Calu3 (cell line): ENCODE measurements around the gene TRIO. TPM values are rescaled to one million over a fixed set of nuclear protein-coding genes. Genes with fewer than 3 reads are reported as not detected.

ENCODE experiments used
- BruUV-seq: library from RNA; stranded (reverse); fragments of 400-500 nt; replicated peaks from 2 replicates; lab custom pipeline; 2021; lab: Mats Ljungman, UMichigan
- CTCF ChIA-PET: fragments of 300-600 bp; sonication (Branson Sonifier 250); formaldehyde crosslinking; loops from one replicate; lab custom pipeline; 2022; ENCODE audit warnings: antibody characterized with exemption; lab: Charles Lee
- DNase-seq: peaks from one replicate; pipeline ENCODE4 v3.0.0; 2022
- H3K27ac Mint-ChIP-seq: one replicate; pipeline ENCODE4 v1.8.0; 2022; ENCODE audit warnings: mixed read lengths; ENCODE audit not compliant: unreplicated experiment
- H3K27me3 Mint-ChIP-seq: one replicate; pipeline ENCODE4 v1.8.0; 2022; ENCODE audit warnings: mixed read lengths; ENCODE audit not compliant: unreplicated experiment
- H3K36me3 Mint-ChIP-seq: one replicate; pipeline ENCODE4 v1.8.0; 2022; ENCODE audit warnings: mild to moderate bottlenecking, moderate library complexity, mixed read lengths; ENCODE audit not compliant: insufficient read depth, unreplicated experiment
- H3K4me1 Mint-ChIP-seq: one replicate; pipeline ENCODE4 v1.8.0; 2022; ENCODE audit warnings: mild to moderate bottlenecking, low read depth, mixed read lengths; ENCODE audit not compliant: unreplicated experiment
- H3K4me3 Mint-ChIP-seq: one replicate; pipeline ENCODE4 v1.8.0; 2022; ENCODE audit warnings: mild to moderate bottlenecking, low read depth, moderate library complexity, mixed read lengths; ENCODE audit not compliant: unreplicated experiment
- H3K9me3 Mint-ChIP-seq: one replicate; pipeline ENCODE4 v1.8.0; 2022; ENCODE audit warnings: low read depth, mixed read lengths; ENCODE audit not compliant: unreplicated experiment
- intact Hi-C: fragments of 100-400 bp; cut with micrococcal nuclease; formaldehyde crosslinking; loops from one replicate; pipeline ENCODE4 v1.10.0; 2022; ENCODE audit not compliant: unreplicated experiment
- total RNA-seq: library from RNA; stranded (reverse); gene quantifications from 2 replicates; pipeline ENCODE4 v1.2.3, GENCODE V29; 2022
- TF ChIP-seq, protein P1 (sequence below): fragments of 200-600 bp; IDR thresholded peaks from one replicate; pipeline ENCODE4 v1.8.0; 2022; ENCODE audit warnings: antibody characterized with exemption; ENCODE audit not compliant: unreplicated experiment

Gene TRIO
- total RNA-seq, 1 experiment from 2014 or later: 183 TPM

DNA sequence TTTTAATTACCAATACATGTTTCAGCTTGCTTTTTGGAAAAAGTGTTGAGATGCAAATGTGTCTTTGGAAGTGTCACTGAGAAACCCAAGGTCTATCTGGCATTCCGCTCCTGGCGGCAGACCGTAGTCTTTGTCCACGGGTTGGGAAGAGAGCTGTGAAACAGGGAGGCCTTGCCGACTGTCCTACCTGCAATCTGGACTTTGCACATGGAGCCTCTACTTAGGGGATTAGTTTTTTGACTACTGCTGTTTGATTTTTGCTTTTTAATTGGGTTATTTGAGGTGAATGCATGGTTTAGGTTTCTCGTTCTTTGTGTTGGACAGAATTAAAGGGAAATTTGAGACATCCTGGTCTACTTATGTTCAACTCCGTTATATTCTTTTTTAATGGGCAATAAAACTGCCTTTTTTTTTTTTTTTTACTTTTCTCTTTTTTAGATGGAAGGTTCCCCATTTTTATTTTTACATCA, 25.7 kb downstream of the TRIO start:
- intact Hi-C loops: no loop called here
- peaks cover 80% of the 10 kb centered on the region for H3K4me1 Mint-ChIP-seq
- H3K27ac Mint-ChIP-seq: no peak overlapping the region
- TF ChIP-seq, protein P1, sequence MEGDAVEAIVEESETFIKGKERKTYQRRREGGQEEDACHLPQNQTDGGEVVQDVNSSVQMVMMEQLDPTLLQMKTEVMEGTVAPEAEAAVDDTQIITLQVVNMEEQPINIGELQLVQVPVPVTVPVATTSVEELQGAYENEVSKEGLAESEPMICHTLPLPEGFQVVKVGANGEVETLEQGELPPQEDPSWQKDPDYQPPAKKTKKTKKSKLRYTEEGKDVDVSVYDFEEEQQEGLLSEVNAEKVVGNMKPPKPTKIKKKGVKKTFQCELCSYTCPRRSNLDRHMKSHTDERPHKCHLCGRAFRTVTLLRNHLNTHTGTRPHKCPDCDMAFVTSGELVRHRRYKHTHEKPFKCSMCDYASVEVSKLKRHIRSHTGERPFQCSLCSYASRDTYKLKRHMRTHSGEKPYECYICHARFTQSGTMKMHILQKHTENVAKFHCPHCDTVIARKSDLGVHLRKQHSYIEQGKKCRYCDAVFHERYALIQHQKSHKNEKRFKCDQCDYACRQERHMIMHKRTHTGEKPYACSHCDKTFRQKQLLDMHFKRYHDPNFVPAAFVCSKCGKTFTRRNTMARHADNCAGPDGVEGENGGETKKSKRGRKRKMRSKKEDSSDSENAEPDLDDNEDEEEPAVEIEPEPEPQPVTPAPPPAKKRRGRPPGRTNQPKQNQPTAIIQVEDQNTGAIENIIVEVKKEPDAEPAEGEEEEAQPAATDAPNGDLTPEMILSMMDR: no peak
- CTCF ChIA-PET: no interaction called here
- no peak overlapping the region for H3K4me3 Mint-ChIP-seq
- H3K27me3 Mint-ChIP-seq: no peaks in the 10 kb centered on the region
- H3K36me3 Mint-ChIP-seq: peaks cover 15% of the 10 kb centered on the region
- BruUV-seq: no TSS peak
- H3K9me3 Mint-ChIP-seq: peaks cover 2% of the 10 kb centered on the region
- DNase-seq: no peak

DNA sequence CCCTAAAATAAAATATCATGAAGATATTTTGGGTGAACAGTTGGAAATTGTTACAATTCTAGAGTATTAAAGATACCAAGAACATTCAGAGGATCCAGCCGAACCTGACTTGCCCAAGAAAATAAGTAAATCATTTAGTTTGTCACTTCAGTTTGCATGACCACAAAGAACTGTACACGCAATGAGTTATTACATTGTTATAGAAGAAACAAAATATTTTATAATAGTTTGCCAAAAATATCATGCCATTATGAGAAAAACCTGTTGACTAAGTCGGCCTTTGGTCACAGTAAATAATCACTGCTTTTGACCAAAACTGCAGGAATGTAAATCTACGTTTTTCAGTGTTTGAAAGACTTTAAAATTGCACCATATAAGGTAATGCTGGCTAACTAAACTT, 27.9 kb downstream of the TRIO start:
- CTCF ChIA-PET: no interaction called here
- H3K27ac Mint-ChIP-seq: no peak overlapping the region
- no peaks in the 10 kb centered on the region for H3K9me3 Mint-ChIP-seq
- peaks cover 75% of the 10 kb centered on the region for H3K4me1 Mint-ChIP-seq
- intact Hi-C loops: no loop called here
- H3K4me3 Mint-ChIP-seq: no peak overlapping the region
- H3K27me3 Mint-ChIP-seq: no peaks in the 10 kb centered on the region
- no peaks in the 10 kb centered on the region for H3K36me3 Mint-ChIP-seq
- BruUV-seq: no TSS peak
- DNase-seq: no peak
- TF ChIP-seq, protein P1: no peak

GRCh38 chr5:14171621-14172020, 28.5 kb downstream of the TRIO start:
- TF ChIP-seq, protein P1: no peak
- H3K4me3 Mint-ChIP-seq: no peak overlapping the region
- H3K4me1 Mint-ChIP-seq: peaks cover 69% of the 10 kb centered on the region
- BruUV-seq: no TSS peak
- DNase-seq: no peak
- intact Hi-C loops: no loop called here
- no peaks in the 10 kb centered on the region for H3K27me3 Mint-ChIP-seq
- H3K27ac Mint-ChIP-seq: no peak overlapping the region
- H3K9me3 Mint-ChIP-seq: no peaks in the 10 kb centered on the region
- CTCF ChIA-PET: no interaction called here
- H3K36me3 Mint-ChIP-seq: no peaks in the 10 kb centered on the region

GRCh38 chr5:14172149-14172795, 29.1 kb downstream of the TRIO start:
- Mint-ChIP-seq H3K9me3 (no peaks in the 10 kb centered on the region), H3K36me3 (no peaks in the 10 kb centered on the region), H3K4me1 (peaks cover 65% of the 10 kb centered on the region), H3K27me3 (no peaks in the 10 kb centered on the region), H3K27ac (no peak overlapping the region), H3K4me3 (no peak overlapping the region)
- BruUV-seq: no TSS peak
- DNase-seq: no peak
- TF ChIP-seq, protein P1: no peak
- intact Hi-C loops: no loop called here
- CTCF ChIA-PET: interaction anchor here (1.0 kb wide), 1 partner anchor 14 kb away, joined by 5 read pairs; no protein-coding TSS in a partner anchor
